Osteocyte (in vitro differentiated cells): ENCODE measurements around the gene REEP6. TPM values are rescaled to one million over a fixed set of nuclear protein-coding genes. Genes with fewer than 3 reads are reported as not detected.

Experiments
- DNase-seq: peaks from one replicate; pipeline ENCODE4 v3.0.0; 2021; ENCODE audit warnings: mixed read lengths; ENCODE audit not compliant: unreplicated experiment; ENCODE audit errors: extremely low spot score
- H3K27ac Mint-ChIP-seq: one replicate; pipeline ENCODE4 v1.8.0; 2021; ENCODE audit warnings: mild to moderate bottlenecking, mixed read lengths; ENCODE audit not compliant: unreplicated experiment
- H3K27me3 Mint-ChIP-seq: one replicate; pipeline ENCODE4 v1.8.0; 2021; ENCODE audit warnings: mixed read lengths; ENCODE audit not compliant: unreplicated experiment
- H3K36me3 Mint-ChIP-seq: one replicate; pipeline ENCODE4 v1.8.0; 2021; ENCODE audit warnings: mixed read lengths; ENCODE audit not compliant: unreplicated experiment
- H3K4me1 Mint-ChIP-seq: one replicate; pipeline ENCODE4 v1.8.0; 2021; ENCODE audit warnings: mixed read lengths; ENCODE audit not compliant: unreplicated experiment
- H3K4me3 Mint-ChIP-seq: one replicate; pipeline ENCODE4 v1.8.0; 2021; ENCODE audit warnings: mild to moderate bottlenecking, moderate library complexity, mixed read lengths; ENCODE audit not compliant: unreplicated experiment
- H3K9me3 Mint-ChIP-seq: one replicate; pipeline ENCODE4 v1.8.0; 2021; ENCODE audit warnings: mixed read lengths; ENCODE audit not compliant: unreplicated experiment
- CTCF ChIP-seq: fragments of 200-600 bp; sonication (generic); IDR thresholded peaks from 2 replicates; pipeline ENCODE4 v1.5.0; 2021; ENCODE audit warnings: antibody characterized with exemption, mild to moderate bottlenecking, moderate library complexity
- total RNA-seq: library from RNA; stranded (reverse); gene quantifications from 2 replicates; pipeline ENCODE4 v1.2.1, GENCODE V29; 2021

REEP6 gene
- total RNA-seq, 1 donor from 2014 or later, result 4.1 TPM

- H3K36me3 Mint-ChIP-seq, result no peaks in the 10 kb centered on the region
- DNase-seq, result peak; percentile 86
- H3K4me1 Mint-ChIP-seq, result peaks cover 16% of the 10 kb centered on the region
- peak within 1 kb of the TSS; percentile 61 for H3K4me3 Mint-ChIP-seq
- no peaks in the 10 kb centered on the region for H3K9me3 Mint-ChIP-seq
- H3K27ac Mint-ChIP-seq, result no peak within 1 kb of the TSS
- H3K27me3 Mint-ChIP-seq, result peaks cover 3% of the 10 kb centered on the region
- TF ChIP-seq CTCF, result peak; percentile 18
These were observed 21.9 kb downstream of the REEP6 start, which contains the start of gene ADAMTSL5 for GRCh38 chr19:1512671-1513498. TSS of gene ADAMTSL5 (minus strand) at chr19:1513019. CDS start at chr19:1510943, 2,076 bp downstream.

GRCh38 chr19:1513499-1514294 is 22.7 kb downstream of the REEP6 start:
- peak; percentile 68 for TF ChIP-seq CTCF
- DNase-seq, result peak; percentile 84
- no peaks in the 10 kb centered on the region for H3K36me3 Mint-ChIP-seq

GRCh38 chr19:1514295-1514661 is 23.3 kb downstream of the REEP6 start:
- DNase-seq, result peak; percentile 80
- no peak overlapping the region for H3K4me3 Mint-ChIP-seq
- H3K4me1 Mint-ChIP-seq, result peaks cover 14% of the 10 kb centered on the region
- no peak for TF ChIP-seq CTCF
- no peaks in the 10 kb centered on the region for H3K9me3 Mint-ChIP-seq
- H3K36me3 Mint-ChIP-seq, result no peaks in the 10 kb centered on the region
- no peak overlapping the region for H3K27ac Mint-ChIP-seq
- peaks cover 3% of the 10 kb centered on the region for H3K27me3 Mint-ChIP-seq

More at GRCh38 chr19:1513499-1514294, 22.7 kb downstream of the REEP6 start:
- Mint-ChIP-seq H3K27me3 (peaks cover 3% of the 10 kb centered on the region), H3K27ac (no peak overlapping the region), H3K4me1 (peaks cover 14% of the 10 kb centered on the region), H3K9me3 (no peaks in the 10 kb centered on the region), H3K4me3 (peak overlapping the region; percentile 6)

GRCh38 chr19:1514986-1515721 is 24.2 kb downstream of the REEP6 start:
- no peaks in the 10 kb centered on the region for H3K36me3 Mint-ChIP-seq

More at GRCh38 chr19:1514986-1515721, 24.2 kb downstream of the REEP6 start:
- no peak for TF ChIP-seq CTCF
- Mint-ChIP-seq H3K9me3 (no peaks in the 10 kb centered on the region), H3K4me3 (no peak overlapping the region), H3K27me3 (peaks cover 3% of the 10 kb centered on the region), H3K27ac (no peak overlapping the region), H3K4me1 (peaks cover 9% of the 10 kb centered on the region)
- DNase-seq, result peak; percentile 82
